Lower leg skin (tissue), 4 donors: ENCODE results near the gene CCDC106. TPM values are rescaled to one million over a fixed set of nuclear protein-coding genes. Genes with fewer than 3 reads are reported as not detected.
A peak's percentile ranks its signal among the peaks of the same experiment; 100 is the strongest.

Source experiments
- DNase-seq, 2 donors: peaks; one replicate each; pipeline ENCODE4 v3.0.0-alpha.2; 2019; ENCODE audit warnings: low spot score in 2 of 2
- H3K4me3 ChIP-seq: fragments of 200-600 bp; sonication (generic); 2 replicates; pipeline ENCODE4 v1.5.1; 2017; ENCODE audit warnings: mild to moderate bottlenecking, low read depth; ENCODE audit not compliant: poor library complexity, severe bottlenecking
- CTCF ChIP-seq, 3 donors: fragments of 450-650 bp; IDR thresholded peaks; one replicate each; pipeline ENCODE4 v1.5.1; 2016; ENCODE audit warnings: antibody characterized with exemption in 3 of 3, mild to moderate bottlenecking in 3 of 3, moderate library complexity in 2 of 3
- POLR2A ChIP-seq, 2 donors: fragments of 450-650 bp; IDR thresholded peaks; one replicate each; pipeline ENCODE4 v1.6.1; 2016 to 2017; ENCODE audit warnings: antibody characterized with exemption in 2 of 2, mild to moderate bottlenecking in 1 of 2, moderate library complexity in 1 of 2
- WGBS, 2 donors: methylation state at CpG; one replicate each; pipeline ENCODE4 v1.1.5; 2018; 5-methylcytosine and 5-hydroxymethylcytosine counted together
- intact Hi-C: fragments of 100-400 bp; cut with DNase I; formaldehyde crosslinking; loops from one replicate; pipeline ENCODE4 v1.15.0; 2023; ENCODE audit warnings: low total_unique reads
- total RNA-seq, 4 donors: library from RNA; depleted of rRNA; stranded (reverse); fragments of >200 nt; gene quantifications; one replicate each; pipeline ENCODE4 v1.1.0, GENCODE V29; 2016

CCDC106 gene
- total RNA-seq, 4 donors from 2014 or later, result 7.9 to 10.4 (median 8.5) TPM

GRCh38 chr19:55640577-55641425, 7.2 kb upstream of the CCDC106 start, which contains the start of gene ZNF580:
Gene ZNF580 (plus strand): TSS chr19:55641002. CDS start chr19:55642509, 1,507 bp downstream.
- peak within 1 kb of the TSS; percentile 48 for H3K4me3 ChIP-seq
- intact Hi-C loops, result loop anchor here (5.0 kb wide), 1 partner anchor 234 kb away; the partner anchor contains the start of gene UBE2S
- DNase-seq, result peak in 1 of 2 donors; percentile 93
- WGBS, 2 donors, result 0 to 1% methylated on average over 36 to 41 of the region's 89 CpGs
- TF ChIP-seq CTCF (IDR thresholded peaks at IDR 0.05), result no peak
- TF ChIP-seq POLR2A (IDR thresholded peaks at IDR 0.05), result no peak

DNA sequence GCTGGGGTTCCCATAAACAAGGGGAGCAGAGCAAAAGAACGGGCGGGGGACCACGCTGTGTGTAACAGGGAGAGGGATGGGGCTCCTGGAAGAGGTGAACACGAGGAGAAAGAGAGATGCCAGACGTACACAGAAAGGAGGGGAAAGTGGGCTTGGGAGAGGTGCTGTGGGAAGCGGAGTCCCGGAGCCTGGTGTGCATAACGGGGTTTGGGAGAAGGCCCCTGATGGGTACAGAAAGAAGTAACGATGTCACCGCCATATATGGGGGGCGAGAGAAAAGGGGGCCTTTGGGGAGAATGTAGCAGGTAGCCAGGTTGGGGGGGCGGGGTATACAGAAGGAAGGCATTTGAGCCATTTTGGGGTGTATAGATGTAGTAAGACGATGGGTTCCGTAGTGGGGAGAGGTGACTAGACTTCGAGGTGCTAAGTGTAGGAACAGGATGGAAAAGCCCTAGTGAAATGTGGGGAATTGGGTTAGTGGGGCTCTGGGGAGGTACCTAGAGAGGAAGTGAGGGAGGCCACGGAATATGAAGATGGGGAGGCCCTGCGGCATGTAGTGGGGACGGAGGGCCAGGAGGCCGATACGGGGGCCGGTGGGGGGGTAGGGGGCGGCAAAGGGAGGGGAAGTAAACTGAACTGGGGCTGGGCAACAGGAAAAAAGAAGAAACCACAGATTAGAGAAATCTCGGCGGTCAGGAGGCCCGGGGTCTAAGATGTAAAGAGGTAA, 6.4 kb upstream of the CCDC106 start:
- DNase-seq, result no peak
- WGBS, 2 donors, result 1% methylated on average over 25 of the region's 25 CpGs
- TF ChIP-seq POLR2A (IDR thresholded peaks at IDR 0.05), result no peak
- no peak for TF ChIP-seq CTCF (IDR thresholded peaks at IDR 0.05)
- H3K4me3 ChIP-seq, result peak overlapping the region; percentile 48
- intact Hi-C loops, result loop anchor here (5.0 kb wide), 1 partner anchor 234 kb away; the partner anchor contains the start of gene UBE2S

GRCh38 chr19:55642153-55643002, 5.6 kb upstream of the CCDC106 start:
- no peak for TF ChIP-seq CTCF (IDR thresholded peaks at IDR 0.05)
- no peak for TF ChIP-seq POLR2A (IDR thresholded peaks at IDR 0.05)
- 1 to 2% methylated on average over 35 to 43 of the region's 65 CpGs for WGBS, 2 donors
- intact Hi-C loops, result loop anchor here (5.0 kb wide), 1 partner anchor 235 kb away; the partner anchor contains the start of gene UBE2S
- H3K4me3 ChIP-seq, result no peak overlapping the region
- no peak for DNase-seq

DNA sequence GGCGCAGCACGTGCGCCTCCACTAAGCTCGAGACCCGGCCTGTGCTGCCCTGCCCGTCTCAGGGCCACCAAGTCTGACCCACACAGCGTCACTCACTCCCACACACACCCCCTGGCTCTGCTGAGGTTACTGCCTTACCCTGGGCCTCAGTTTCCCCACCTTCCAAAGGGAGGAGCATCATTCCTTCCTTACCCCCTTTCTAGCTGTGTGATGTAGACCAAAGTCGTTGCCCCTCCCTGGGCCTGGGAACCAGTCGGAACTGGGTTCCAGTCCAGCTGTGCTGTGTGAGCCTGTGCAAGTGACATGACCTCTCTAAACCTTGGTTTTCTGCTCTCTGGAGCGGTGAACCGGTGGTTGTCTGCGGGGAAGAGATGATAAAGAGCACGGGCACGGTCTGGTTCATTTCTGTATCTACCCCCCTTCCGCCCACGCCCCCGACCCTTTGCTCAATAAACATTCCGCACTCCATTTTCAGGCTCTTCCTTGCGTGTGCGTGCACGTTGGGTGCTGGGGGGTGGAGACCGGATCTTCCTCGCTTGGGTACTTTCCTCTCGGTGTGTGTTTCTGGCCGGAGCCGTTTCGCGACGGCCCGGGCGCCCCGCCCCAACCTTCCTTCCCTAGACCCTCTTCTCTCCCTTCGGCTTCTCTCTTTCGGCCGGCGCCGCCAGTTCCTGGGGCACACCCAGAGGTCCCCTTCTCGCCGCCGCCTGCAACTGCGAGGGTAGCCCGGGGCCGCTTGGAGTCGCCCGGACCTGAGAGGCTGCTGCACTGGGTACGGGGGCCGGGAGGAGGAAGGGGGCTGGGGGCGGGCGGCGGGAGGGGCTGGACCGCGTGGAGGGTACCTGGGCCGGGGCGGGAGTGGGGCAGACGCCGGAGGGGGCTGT, 4.8 kb upstream of the CCDC106 start, which contains the start of gene ZNF581:
Gene ZNF581 (plus strand): TSS at position 647 of the 884 bp plus-strand sequence. CDS start 923 bp downstream, outside the sequence.
- peak; percentile 70 to 95 for DNase-seq
- H3K4me3 ChIP-seq, result peak within 1 kb of the TSS; percentile 49
- TF ChIP-seq POLR2A (IDR thresholded peaks at IDR 0.05) (no peak), CTCF (IDR thresholded peaks at IDR 0.05) (no peak)
- 2 to 3% methylated on average over 46 to 56 of the region's 56 CpGs for WGBS, 2 donors
- intact Hi-C loops, result loop anchor here (5.0 kb wide), 1 partner anchor 236 kb away; the partner anchor contains the start of gene UBE2S
